HG03045 (cell line): ENCODE measurements around the gene PLPPR4.
A peak's percentile ranks its signal among the peaks of the same experiment; 100 is the strongest.
"Not testable (repeated sequence)": the region's sequence is repeated elsewhere in the genome, so short reads cannot be mapped to it uniquely, and the experiment has no call there.

ENCODE experiments used
- ATAC-seq: cut with Tn5 transposase; IDR thresholded peaks from one replicate; pipeline ENCODE4 v1.9.1; 2021; ENCODE audit warnings: mild to moderate bottlenecking, moderate library complexity; ENCODE audit not compliant: unreplicated experiment

PLPPR4 gene

GRCh38 chr1:99264201-99265021, at the start of gene PLPPR4:
TSS of gene PLPPR4 (plus strand) at chr1:99264492. CDS start at chr1:99264594, 102 bp downstream.
- no peak for ATAC-seq

GRCh38 chr1:99216956-99217355, 47.3 kb upstream of the PLPPR4 start:
- ATAC-seq = no peak

GRCh38 chr1:99217599-99217998, 46.7 kb upstream of the PLPPR4 start:
- no peak for ATAC-seq

GRCh38 chr1:99218572-99218971, 45.7 kb upstream of the PLPPR4 start:
- no peak for ATAC-seq

GRCh38 chr1:99218999-99219398, 45.3 kb upstream of the PLPPR4 start:
- ATAC-seq = peak; percentile 70

GRCh38 chr1:99227056-99227897, 37.0 kb upstream of the PLPPR4 start:
- ATAC-seq = no peak

GRCh38 chr1:99228153-99228552, 36.1 kb upstream of the PLPPR4 start:
- ATAC-seq = no peak

GRCh38 chr1:99229122-99229521, 35.2 kb upstream of the PLPPR4 start:
- no peak for ATAC-seq

- ATAC-seq = no peak
Measured at GRCh38 chr1:99230695-99231094, 33.6 kb upstream of the PLPPR4 start.

- no peak for ATAC-seq
Measured at GRCh38 chr1:99232172-99232571, 32.1 kb upstream of the PLPPR4 start.

GRCh38 chr1:99233446-99233845, 30.8 kb upstream of the PLPPR4 start:
- ATAC-seq = no peak

GRCh38 chr1:99236756-99237155, 27.5 kb upstream of the PLPPR4 start:
- no peak for ATAC-seq

GRCh38 chr1:99239690-99240089, 24.6 kb upstream of the PLPPR4 start:
- ATAC-seq = no peak

GRCh38 chr1:99240621-99241020, 23.7 kb upstream of the PLPPR4 start:
- ATAC-seq = no peak

GRCh38 chr1:99246152-99246551, 18.1 kb upstream of the PLPPR4 start:
- ATAC-seq = no peak

GRCh38 chr1:99247199-99247598, 17.1 kb upstream of the PLPPR4 start:
- no peak for ATAC-seq

- ATAC-seq = no peak
Measured at GRCh38 chr1:99250728-99251127, 13.6 kb upstream of the PLPPR4 start.

GRCh38 chr1:99251308-99251707, 13.0 kb upstream of the PLPPR4 start:
- ATAC-seq = no peak

- no peak for ATAC-seq
Measured at GRCh38 chr1:99252630-99253029, 11.7 kb upstream of the PLPPR4 start.

GRCh38 chr1:99260402-99260801, 3.9 kb upstream of the PLPPR4 start:
- ATAC-seq = not testable (repeated sequence)

GRCh38 chr1:99265124-99265523, 832 bp downstream of the PLPPR4 start:
- ATAC-seq = no peak

GRCh38 chr1:99266726-99267125, 2.4 kb downstream of the PLPPR4 start:
- ATAC-seq = no peak
